ENCODE data around the gene CA7.

CA7 gene

GRCh38 chr16:66859397-66860068 is 15.3 kb downstream of the CA7 start:
- Histone ChIP-seq H3K79me2 (ENCODE audit: low read length) (no peaks in the 10 kb centered on the region), H3K4me2 (ENCODE audit: low read depth, low read length) (no peak overlapping the region), H4K20me1 (ENCODE audit: insufficient read depth, low read length) (no peaks in the 10 kb centered on the region), H3K4me1 (ENCODE audit: low read length) (no peaks in the 10 kb centered on the region), H2AFZ (ENCODE audit: low read length) (no peak overlapping the region), H3K4me3 (ENCODE audit: low read length) (no peak overlapping the region), H3K27me3 (replicated peaks; ENCODE audit: insufficient read depth, low read length) (no peaks in the 10 kb centered on the region), H3F3A (ENCODE audit: insufficient read depth, low read length) (no peaks in the 10 kb centered on the region), H3K27ac (ENCODE audit: low read length) (no peak overlapping the region), H3K9ac (ENCODE audit: low read length) (no peak overlapping the region), H3K9me3 (replicated peaks; ENCODE audit: insufficient read depth, low read length) (no peaks in the 10 kb centered on the region), H3K9me2 (replicated peaks; ENCODE audit: insufficient read depth, low read length) (no peaks in the 10 kb centered on the region), H3K36me3 (replicated peaks; ENCODE audit: insufficient read depth, low read length) (no peaks in the 10 kb centered on the region)
- DNase-seq = no peak
- TF ChIP-seq CTCF (IDR thresholded peaks at IDR 0.05; ENCODE audit: low read length) (no peak), EZH2phosphoT487 (IDR thresholded peaks at IDR 0.05; ENCODE audit: low read length) (no peak), EZH2 (optimal IDR thresholded peaks at IDR 0.05; ENCODE audit: low read depth, low read length) (no peak)

- Histone ChIP-seq H3K79me2 (ENCODE audit: low read length) (no peaks in the 10 kb centered on the region), H3K4me3 (ENCODE audit: low read length) (no peak overlapping the region), H3K9me2 (replicated peaks; ENCODE audit: insufficient read depth, low read length) (no peaks in the 10 kb centered on the region), H3K4me1 (ENCODE audit: low read length) (no peaks in the 10 kb centered on the region), H3K36me3 (replicated peaks; ENCODE audit: insufficient read depth, low read length) (no peaks in the 10 kb centered on the region), H3K27ac (ENCODE audit: low read length) (no peak overlapping the region), H3K4me2 (ENCODE audit: low read depth, low read length) (no peak overlapping the region), H4K20me1 (ENCODE audit: insufficient read depth, low read length) (no peaks in the 10 kb centered on the region), H2AFZ (ENCODE audit: low read length) (no peak overlapping the region), H3K9ac (ENCODE audit: low read length) (no peak overlapping the region), H3F3A (ENCODE audit: insufficient read depth, low read length) (no peaks in the 10 kb centered on the region), H3K27me3 (replicated peaks; ENCODE audit: insufficient read depth, low read length) (no peaks in the 10 kb centered on the region), H3K9me3 (replicated peaks; ENCODE audit: insufficient read depth, low read length) (no peaks in the 10 kb centered on the region)
- TF ChIP-seq EZH2 (optimal IDR thresholded peaks at IDR 0.05; ENCODE audit: low read depth, low read length) (no peak), CTCF (IDR thresholded peaks at IDR 0.05; ENCODE audit: low read length) (no peak), EZH2phosphoT487 (IDR thresholded peaks at IDR 0.05; ENCODE audit: low read length) (no peak)
- no peak for DNase-seq
Observed at GRCh38 chr16:66862023-66862520, 17.9 kb downstream of the CA7 start.

GRCh38 chr16:66863707-66864106 is 19.5 kb downstream of the CA7 start:
- H3K36me3 ChIP-seq (replicated peaks; ENCODE audit: insufficient read depth, low read length) = no peaks in the 10 kb centered on the region
- TF ChIP-seq CTCF (IDR thresholded peaks at IDR 0.05; ENCODE audit: low read length) = no peak
- TF ChIP-seq EZH2 (optimal IDR thresholded peaks at IDR 0.05; ENCODE audit: low read depth, low read length) = no peak
- TF ChIP-seq EZH2phosphoT487 (IDR thresholded peaks at IDR 0.05; ENCODE audit: low read length) = no peak
- no peaks in the 10 kb centered on the region for H3K9me3 ChIP-seq (replicated peaks; ENCODE audit: insufficient read depth, low read length)
- no peak overlapping the region for H3K9ac ChIP-seq (ENCODE audit: low read length)
- no peaks in the 10 kb centered on the region for H3K27me3 ChIP-seq (replicated peaks; ENCODE audit: insufficient read depth, low read length)
- H4K20me1 ChIP-seq (ENCODE audit: insufficient read depth, low read length) = no peaks in the 10 kb centered on the region
- H3F3A ChIP-seq (ENCODE audit: insufficient read depth, low read length) = no peaks in the 10 kb centered on the region
- no peaks in the 10 kb centered on the region for H3K9me2 ChIP-seq (replicated peaks; ENCODE audit: insufficient read depth, low read length)
- no peak overlapping the region for H3K4me2 ChIP-seq (ENCODE audit: low read depth, low read length)
- H3K4me1 ChIP-seq (ENCODE audit: low read length) = no peaks in the 10 kb centered on the region
- DNase-seq = no peak
- no peak overlapping the region for H3K4me3 ChIP-seq (ENCODE audit: low read length)
- no peaks in the 10 kb centered on the region for H3K79me2 ChIP-seq (ENCODE audit: low read length)
- H3K27ac ChIP-seq (ENCODE audit: low read length) = no peak overlapping the region
- H2AFZ ChIP-seq (ENCODE audit: low read length) = no peak overlapping the region
